Mesendoderm (in vitro differentiated cells): ENCODE results near the gene DDC.

Experiments used
- DNase-seq: peaks from one replicate; pipeline ENCODE4 v3.0.0; 2013
- H2AK5ac ChIP-seq: 2 replicates; pipeline ENCODE4 v1.6.1; 2013; ENCODE audit warnings: low read length, inconsistent platforms
- H2BK120ac ChIP-seq: 2 replicates; pipeline ENCODE4 v1.6.1; 2013; ENCODE audit warnings: low read depth, mild to moderate bottlenecking, low read length, moderate library complexity, mixed read lengths
- H2BK15ac ChIP-seq: replicated peaks from 2 replicates; pipeline ENCODE4 v1.6.1; 2013; ENCODE audit warnings: low read depth, mild to moderate bottlenecking, moderate library complexity
- H2BK5ac ChIP-seq: 2 replicates; pipeline ENCODE4 v1.6.1; 2013; ENCODE audit warnings: low read length, inconsistent platforms
- H3K18ac ChIP-seq: 2 replicates; pipeline ENCODE4 v1.6.1; 2013; ENCODE audit warnings: mild to moderate bottlenecking, low read length, mixed read lengths
- H3K23ac ChIP-seq: one replicate; pipeline ENCODE4 v1.6.1; 2013; ENCODE audit warnings: low read length
- H3K27ac ChIP-seq: 2 replicates; pipeline ENCODE4 v1.5.1; 2013; ENCODE audit warnings: low read depth, mild to moderate bottlenecking, inconsistent platforms, low read length, moderate library complexity
- H3K27me3 ChIP-seq: 2 replicates; pipeline ENCODE4 v1.6.1; 2013; ENCODE audit warnings: low read length, control low read depth, mild to moderate bottlenecking, inconsistent platforms; ENCODE audit not compliant: insufficient read depth, poor library complexity
- H3K36me3 ChIP-seq: 2 replicates; pipeline ENCODE4 v1.6.1; 2013; ENCODE audit warnings: low read length, inconsistent platforms; ENCODE audit not compliant: control insufficient read depth, insufficient read depth
- H3K4ac ChIP-seq: one replicate; pipeline ENCODE4 v1.6.1; 2013; ENCODE audit warnings: low read depth, mild to moderate bottlenecking, low read length, moderate library complexity
- H3K4me1 ChIP-seq: 2 replicates; pipeline ENCODE4 v1.6.1; 2013; ENCODE audit warnings: low read depth, low read length, inconsistent platforms; ENCODE audit not compliant: control insufficient read depth
- H3K4me2 ChIP-seq: 2 replicates; pipeline ENCODE4 v1.6.1; 2013; ENCODE audit warnings: low read length
- H3K4me3 ChIP-seq: 2 replicates; pipeline ENCODE4 v1.5.1; 2013; ENCODE audit warnings: mild to moderate bottlenecking, low read length
- H3K56ac ChIP-seq: one replicate; pipeline ENCODE4 v1.6.1; 2013; ENCODE audit warnings: low read length
- H3K79me1 ChIP-seq: 2 replicates; pipeline ENCODE4 v1.6.1; 2013; ENCODE audit warnings: low read length, inconsistent platforms
- H3K79me2 ChIP-seq: 2 replicates; pipeline ENCODE4 v1.6.1; 2013; ENCODE audit warnings: mild to moderate bottlenecking, low read length; ENCODE audit not compliant: control insufficient read depth, insufficient read depth
- H3K9ac ChIP-seq: 2 replicates; pipeline ENCODE4 v1.6.1; 2013; ENCODE audit warnings: low read length, inconsistent platforms
- H4K5ac ChIP-seq: one replicate; pipeline ENCODE4 v1.6.1; 2013; ENCODE audit warnings: low read length
- H4K8ac ChIP-seq: one replicate; pipeline ENCODE4 v1.6.1; 2013; ENCODE audit warnings: low read depth, mild to moderate bottlenecking, control low read depth, low read length, moderate library complexity
- WGBS: extraction: QIAGEN DNeasy Blood & Tissue Kit; methylation state at CpG from one replicate; pipeline ENCODE4 v1.1.7; 2013; ENCODE audit warnings: low lambda C conversion rate, missing lambda C conversion rate; ENCODE audit not compliant: insufficient coverage; ENCODE audit errors: extremely low coverage; 5-methylcytosine and 5-hydroxymethylcytosine counted together

DDC gene

GRCh38 chr7:50591480-50592438, 26.6 kb upstream of the DDC start:
- Histone ChIP-seq H3K4ac (no peak overlapping the region), H3K4me2 (no peak overlapping the region), H4K8ac (no peak overlapping the region), H3K79me1 (no peaks in the 10 kb centered on the region), H3K9ac (no peak overlapping the region), H3K4me3 (no peak overlapping the region), H3K27ac (no peak overlapping the region), H3K23ac (no peak overlapping the region), H3K79me2 (no peaks in the 10 kb centered on the region), H2AK5ac (no peak overlapping the region), H2BK120ac (no peak overlapping the region), H2BK15ac (no peak overlapping the region), H3K56ac (no peak overlapping the region), H3K18ac (no peak overlapping the region), H2BK5ac (no peak overlapping the region), H3K4me1 (no peaks in the 10 kb centered on the region), H3K27me3 (no peaks in the 10 kb centered on the region), H4K5ac (no peak overlapping the region), H3K36me3 (peaks cover 6% of the 10 kb centered on the region)
- peak; percentile 47 for DNase-seq
- WGBS: no CpG with 5 or more reads among the region's 21 CpGs

GRCh38 chr7:50591098-50591479, 25.9 kb upstream of the DDC start:
- no peak overlapping the region for H3K4me3 ChIP-seq
- no peaks in the 10 kb centered on the region for H3K79me2 ChIP-seq
- DNase-seq: no peak
- no peak overlapping the region for H4K5ac ChIP-seq
- no peak overlapping the region for H2BK5ac ChIP-seq
- peaks cover 6% of the 10 kb centered on the region for H3K36me3 ChIP-seq
- no peak overlapping the region for H3K9ac ChIP-seq
- H3K27me3 ChIP-seq: no peaks in the 10 kb centered on the region
- no peak overlapping the region for H4K8ac ChIP-seq
- H3K56ac ChIP-seq: no peak overlapping the region
- no peak overlapping the region for H3K23ac ChIP-seq
- no peak overlapping the region for H3K4me2 ChIP-seq
- no peaks in the 10 kb centered on the region for H3K79me1 ChIP-seq
- no peak overlapping the region for H2BK120ac ChIP-seq
- no CpG with 5 or more reads among the region's 5 CpGs for WGBS
- no peak overlapping the region for H3K18ac ChIP-seq
- no peak overlapping the region for H3K4ac ChIP-seq
- H3K4me1 ChIP-seq: no peaks in the 10 kb centered on the region
- no peak overlapping the region for H3K27ac ChIP-seq
- no peak overlapping the region for H2AK5ac ChIP-seq
- H2BK15ac ChIP-seq: no peak overlapping the region

- Histone ChIP-seq H4K5ac (no peak overlapping the region), H3K56ac (no peak overlapping the region), H3K18ac (no peak overlapping the region), H3K9ac (no peak overlapping the region), H3K4me3 (no peak overlapping the region), H3K4me1 (no peaks in the 10 kb centered on the region), H3K23ac (no peak overlapping the region), H2BK15ac (no peak overlapping the region), H4K8ac (no peak overlapping the region), H2BK5ac (no peak overlapping the region), H3K79me1 (no peaks in the 10 kb centered on the region), H3K79me2 (no peaks in the 10 kb centered on the region), H3K4me2 (no peak overlapping the region), H3K4ac (no peak overlapping the region), H3K36me3 (peaks cover 6% of the 10 kb centered on the region), H2BK120ac (no peak overlapping the region), H3K27ac (no peak overlapping the region), H3K27me3 (no peaks in the 10 kb centered on the region), H2AK5ac (no peak overlapping the region)
- WGBS: no CpG with 5 or more reads among the region's 13 CpGs
- no peak for DNase-seq
Observed at GRCh38 chr7:50590535-50590934, 25.3 kb upstream of the DDC start.

GRCh38 chr7:50589364-50589763, 24.2 kb upstream of the DDC start:
- Histone ChIP-seq H3K27me3 (no peaks in the 10 kb centered on the region), H3K23ac (no peak overlapping the region), H3K27ac (no peak overlapping the region), H3K18ac (no peak overlapping the region), H3K4me2 (no peak overlapping the region), H3K4ac (no peak overlapping the region), H3K9ac (no peak overlapping the region), H3K4me3 (no peak overlapping the region), H3K4me1 (no peaks in the 10 kb centered on the region), H3K36me3 (peaks cover 5% of the 10 kb centered on the region), H2BK5ac (no peak overlapping the region), H3K79me1 (no peaks in the 10 kb centered on the region), H2BK120ac (no peak overlapping the region), H3K56ac (no peak overlapping the region), H4K8ac (no peak overlapping the region), H2AK5ac (no peak overlapping the region), H3K79me2 (no peaks in the 10 kb centered on the region), H4K5ac (no peak overlapping the region), H2BK15ac (no peak overlapping the region)
- no peak for DNase-seq
- WGBS: no CpG with 5 or more reads among the region's 2 CpGs

GRCh38 chr7:50588937-50589336, 23.7 kb upstream of the DDC start:
- Histone ChIP-seq H2BK5ac (no peak overlapping the region), H3K27me3 (no peaks in the 10 kb centered on the region), H3K79me1 (no peaks in the 10 kb centered on the region), H3K27ac (no peak overlapping the region), H3K23ac (no peak overlapping the region), H4K8ac (no peak overlapping the region), H3K79me2 (no peaks in the 10 kb centered on the region), H4K5ac (no peak overlapping the region), H3K56ac (no peak overlapping the region), H2BK120ac (no peak overlapping the region), H2AK5ac (no peak overlapping the region), H2BK15ac (no peak overlapping the region), H3K4me2 (no peak overlapping the region), H3K4me1 (no peaks in the 10 kb centered on the region), H3K36me3 (peaks cover 3% of the 10 kb centered on the region), H3K4me3 (no peak overlapping the region), H3K9ac (no peak overlapping the region), H3K4ac (no peak overlapping the region), H3K18ac (no peak overlapping the region)
- peak; percentile 54 for DNase-seq
- no CpG with 5 or more reads among the region's 8 CpGs for WGBS

- no peaks in the 10 kb centered on the region for H3K4me1 ChIP-seq
- DNase-seq: no peak
- H2BK5ac ChIP-seq: no peak overlapping the region
- no peak overlapping the region for H4K8ac ChIP-seq
- H3K9ac ChIP-seq: no peak overlapping the region
- H2BK120ac ChIP-seq: no peak overlapping the region
- H3K79me2 ChIP-seq: no peaks in the 10 kb centered on the region
- H3K4me3 ChIP-seq: no peak overlapping the region
- H3K23ac ChIP-seq: no peak overlapping the region
- no peaks in the 10 kb centered on the region for H3K36me3 ChIP-seq
- no peak overlapping the region for H3K56ac ChIP-seq
- H3K18ac ChIP-seq: no peak overlapping the region
- no peak overlapping the region for H2BK15ac ChIP-seq
- no peak overlapping the region for H2AK5ac ChIP-seq
- no CpG with 5 or more reads among the region's 6 CpGs for WGBS
- H4K5ac ChIP-seq: no peak overlapping the region
- H3K27me3 ChIP-seq: no peaks in the 10 kb centered on the region
- no peak overlapping the region for H3K4me2 ChIP-seq
- no peaks in the 10 kb centered on the region for H3K79me1 ChIP-seq
- no peak overlapping the region for H3K4ac ChIP-seq
- no peak overlapping the region for H3K27ac ChIP-seq
Observed at GRCh38 chr7:50587737-50588136, 22.5 kb upstream of the DDC start.
